Measurements from ENCODE around the gene CPLANE2.

GRCh38 chr1:16229976-16230740 lies 6.8 kb downstream of the CPLANE2 start:
- TF ChIP-seq REPIN1 (tag by site-specific recombination; IDR thresholded peaks at IDR 0.05; ENCODE audit: low read depth), result no peak
- no peak for TF ChIP-seq ZNF19 (tag by site-specific recombination; IDR thresholded peaks at IDR 0.05; ENCODE audit: low read depth)
- TF ChIP-seq CTCF (tag by site-specific recombination; IDR thresholded peaks at IDR 0.05), result no peak
- TF ChIP-seq ZNF664 (tag by site-specific recombination; IDR thresholded peaks at IDR 0.05), result no peak
- no peak for TF ChIP-seq ZNF112 (tag by site-specific recombination; IDR thresholded peaks at IDR 0.05)
- TF ChIP-seq SCRT2 (tag by site-specific recombination; IDR thresholded peaks at IDR 0.05), result no peak
- TF ChIP-seq ZNF830 (tag by site-specific recombination; IDR thresholded peaks at IDR 0.05; ENCODE audit: low read depth), result no peak
- TF ChIP-seq ZNF292 (tag by site-specific recombination; IDR thresholded peaks at IDR 0.05; ENCODE audit: borderline replicate concordance, low read depth), result no peak
- no peak for TF ChIP-seq ZBTB1 (tag by site-specific recombination; IDR thresholded peaks at IDR 0.05)
